Measurements from ENCODE around the gene CFAP68. TPM values are rescaled to one million over a fixed set of nuclear protein-coding genes. Genes with fewer than 3 reads are reported as not detected.

CFAP68 gene
- total RNA-seq, 2 experiments from 2014 or later: 18.7 to 21.0 TPM

Other genes starting within 250 kb of the CFAP68 start
- gene PPP2R1B, start 113.2 kb upstream of the CFAP68 start, total RNA-seq: 10 to 100 TPM; 34.5 to 39.2 TPM
- gene ALG9, start 8.0 kb upstream of the CFAP68 start, total RNA-seq: 10 to 100 TPM; 31.1 to 33.4 TPM
- 1 to 10 TPM; 3.4 to 3.9 TPM for gene FDXACB1, start 376 bp upstream of the CFAP68 start, total RNA-seq
- gene CRYAB, start 32.2 kb downstream of the CFAP68 start, total RNA-seq: not detected
- not detected for gene HSPB2, start 33.2 kb downstream of the CFAP68 start, total RNA-seq
- gene C11orf52, start 39.4 kb downstream of the CFAP68 start, total RNA-seq: not detected
- under 1 TPM; 0.78 to 0.85 TPM for gene DIXDC1, start 57.8 kb downstream of the CFAP68 start, total RNA-seq
- gene DLAT, start 145.9 kb downstream of the CFAP68 start, total RNA-seq: 10 to 100 TPM; 10.7 to 10.8 TPM
- not detected for gene PIH1D2, start 194.5 kb downstream of the CFAP68 start, total RNA-seq
- 10 to 100 TPM; 14.8 to 16.0 TPM for gene NKAPD1, start 194.8 kb downstream of the CFAP68 start, total RNA-seq
- 10 to 100 TPM in 1 of 2 experiments, 1 to 10 TPM in 1; 9.1 to 10.5 TPM for gene TIMM8B, start 207.2 kb downstream of the CFAP68 start, total RNA-seq
- gene SDHD, start 207.3 kb downstream of the CFAP68 start, total RNA-seq: 10 to 100 TPM; 24.8 to 29.4 TPM